Prostate gland (tissue), 2 donors: ENCODE measurements around the gene ADAMTS17. TPM values are rescaled to one million over a fixed set of nuclear protein-coding genes. Genes with fewer than 3 reads are reported as not detected.

ENCODE experiments used
- DNase-seq: peaks from one replicate; pipeline ENCODE4 v3.0.0-alpha.2; 2019; ENCODE audit warnings: low spot score
- H3K27ac ChIP-seq, 2 donors: fragments of 200-600 bp; sonication (generic); 2 replicates each; pipeline ENCODE4 v1.5.1; 2017 to 2019
- H3K27me3 ChIP-seq: fragments of 200-600 bp; sonication (generic); replicated peaks from 2 replicates; pipeline ENCODE4 v1.5.1; 2019; ENCODE audit not compliant: insufficient read depth
- H3K36me3 ChIP-seq, 2 donors: fragments of 200-600 bp; sonication (generic); 1 replicate in 1 of 2; 2 replicates in 1 of 2; pipeline versions ENCODE4 v1.5.1 to v1.8.1; 2017 to 2019
- H3K4me1 ChIP-seq: fragments of 200-600 bp; sonication (generic); replicated peaks from 2 replicates; pipeline ENCODE4 v1.5.1; 2019
- H3K4me3 ChIP-seq, 2 donors: fragments of 200-600 bp; sonication (generic); 2 replicates each; pipeline ENCODE4 v1.5.1; 2017 to 2019
- H3K9me3 ChIP-seq: fragments of 200-600 bp; sonication (generic); 2 replicates; pipeline ENCODE4 v1.5.1; 2017
- CTCF ChIP-seq, 4 experiments: fragments of 200-600 bp in 2 of 4; fragments of 450-650 bp in 2 of 4; sonication (generic) in 2 of 4; IDR thresholded peaks; 1 replicate in 3 of 4; 2 replicates in 1 of 4; pipeline ENCODE4 v1.5.1; 2016 to 2019; ENCODE audit warnings: antibody characterized with exemption in 4 of 4, mild to moderate bottlenecking in 2 of 4, moderate library complexity in 2 of 4
- POLR2A ChIP-seq: fragments of 450-650 bp; IDR thresholded peaks from one replicate; pipeline ENCODE4 v1.6.1; 2016; ENCODE audit warnings: antibody characterized with exemption, mild to moderate bottlenecking
- POLR2AphosphoS5 ChIP-seq: sonication (generic); formaldehyde crosslinking; IDR thresholded peaks from one replicate; pipeline ENCODE4 v1.6.1; 2017; ENCODE audit warnings: antibody characterized with exemption
- WGBS: methylation state at CpG from one replicate; pipeline ENCODE4 v1.1.5; 2018; 5-methylcytosine and 5-hydroxymethylcytosine counted together
- intact Hi-C: fragments of 100-400 bp; cut with DNase I; formaldehyde crosslinking; loops from one replicate; pipeline ENCODE4 v1.14.2; 2022
- total RNA-seq, 2 donors: library from RNA; depleted of rRNA; stranded (reverse); fragments of >200 nt; gene quantifications; one replicate each; pipeline ENCODE4 v1.1.0, GENCODE V29; 2016

The ADAMTS17 gene
- total RNA-seq, 2 donors from 2014 or later = 2.7 to 5.6 TPM

GRCh38 chr15:99973351-99973750 lies 368.4 kb downstream of the ADAMTS17 start:
- Histone ChIP-seq H3K9me3 (no peaks in the 10 kb centered on the region), H3K4me3 (no peak overlapping the region), H3K4me1 (no peaks in the 10 kb centered on the region), H3K36me3 (no peaks in the 10 kb centered on the region), H3K27me3 (no peaks in the 10 kb centered on the region), H3K27ac (no peak overlapping the region)
- no peak for DNase-seq
- TF ChIP-seq CTCF (IDR thresholded peaks at IDR 0.05) (no peak), POLR2A (no peak), POLR2AphosphoS5 (no peak)
- 97% methylated on average over 11 of the region's 11 CpGs for WGBS
- intact Hi-C loops = no loop called here

DNA sequence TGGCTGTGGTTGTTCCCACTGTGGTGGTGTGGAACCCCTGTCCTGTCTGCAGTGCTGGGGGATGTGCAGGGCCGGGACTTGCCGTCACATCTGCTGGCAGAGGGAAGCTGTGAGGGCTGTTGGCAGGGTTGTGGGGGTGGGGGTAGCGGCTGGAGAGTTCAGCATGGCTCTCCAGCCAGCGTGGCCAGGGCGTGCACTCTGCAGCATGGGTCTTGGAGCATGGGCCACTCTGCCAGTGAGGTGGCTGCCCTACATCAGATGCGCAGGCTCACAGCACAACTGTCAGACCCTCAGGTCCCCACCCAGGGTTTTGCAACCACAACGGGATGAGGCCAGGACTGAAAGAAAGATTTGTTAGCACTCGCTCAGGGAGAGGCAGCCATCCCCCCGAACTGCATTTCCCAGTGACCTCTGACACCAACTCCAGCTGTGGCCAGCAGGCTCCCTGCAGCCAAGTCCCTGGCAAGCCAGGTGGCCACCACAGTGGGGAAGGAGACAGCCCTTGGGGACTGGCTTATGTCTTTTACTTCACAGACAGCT lies 370.8 kb downstream of the ADAMTS17 start:
- intact Hi-C loops = no loop called here
- DNase-seq = no peak
- Histone ChIP-seq H3K36me3 (no peaks in the 10 kb centered on the region), H3K4me1 (no peaks in the 10 kb centered on the region), H3K9me3 (no peaks in the 10 kb centered on the region), H3K27ac (no peak overlapping the region), H3K4me3 (no peak overlapping the region), H3K27me3 (no peaks in the 10 kb centered on the region)
- TF ChIP-seq POLR2AphosphoS5 = no peak
- TF ChIP-seq CTCF (IDR thresholded peaks at IDR 0.05) = no peak
- 80% methylated on average over 9 of the region's 9 CpGs for WGBS

DNA sequence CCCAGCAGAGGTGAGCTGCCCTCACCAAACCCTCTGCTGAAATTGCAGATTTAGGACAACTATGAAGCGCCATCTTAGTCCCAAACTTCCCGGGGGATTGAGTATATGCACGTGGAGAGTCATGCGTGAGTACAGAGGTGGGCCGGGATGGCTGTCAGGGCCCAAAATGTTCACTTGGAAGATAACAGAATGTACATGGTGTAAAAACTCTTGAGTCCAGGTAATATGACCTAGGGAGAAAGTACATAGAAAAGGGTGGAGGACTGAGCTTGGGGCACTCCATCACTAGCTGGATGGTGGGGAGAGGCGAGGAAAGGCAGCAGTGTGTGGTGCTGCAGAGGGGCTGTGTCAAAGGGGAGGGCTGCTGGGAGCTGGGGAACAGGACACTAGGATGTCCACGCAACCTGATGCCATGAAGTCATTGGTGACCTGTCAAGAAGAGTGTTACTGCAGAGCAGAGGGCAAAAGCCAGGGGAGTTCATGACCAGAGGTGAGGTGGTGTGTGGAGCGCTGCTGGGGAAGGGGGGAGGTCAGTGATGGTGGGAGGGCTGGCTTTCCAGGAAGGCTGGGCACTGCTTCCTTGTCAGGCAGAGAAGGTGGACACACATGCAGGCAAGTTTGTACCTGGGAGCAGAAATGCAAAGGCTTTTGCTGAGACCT lies 372.4 kb downstream of the ADAMTS17 start:
- Histone ChIP-seq H3K36me3 (no peaks in the 10 kb centered on the region), H3K9me3 (no peaks in the 10 kb centered on the region), H3K27me3 (no peaks in the 10 kb centered on the region), H3K4me1 (no peaks in the 10 kb centered on the region), H3K27ac (no peak overlapping the region), H3K4me3 (no peak overlapping the region)
- 99% methylated on average over 8 of the region's 8 CpGs for WGBS
- no peak for DNase-seq
- TF ChIP-seq POLR2A (no peak), POLR2AphosphoS5 (no peak), CTCF (IDR thresholded peaks at IDR 0.05) (no peak)
- intact Hi-C loops = no loop called here

DNA sequence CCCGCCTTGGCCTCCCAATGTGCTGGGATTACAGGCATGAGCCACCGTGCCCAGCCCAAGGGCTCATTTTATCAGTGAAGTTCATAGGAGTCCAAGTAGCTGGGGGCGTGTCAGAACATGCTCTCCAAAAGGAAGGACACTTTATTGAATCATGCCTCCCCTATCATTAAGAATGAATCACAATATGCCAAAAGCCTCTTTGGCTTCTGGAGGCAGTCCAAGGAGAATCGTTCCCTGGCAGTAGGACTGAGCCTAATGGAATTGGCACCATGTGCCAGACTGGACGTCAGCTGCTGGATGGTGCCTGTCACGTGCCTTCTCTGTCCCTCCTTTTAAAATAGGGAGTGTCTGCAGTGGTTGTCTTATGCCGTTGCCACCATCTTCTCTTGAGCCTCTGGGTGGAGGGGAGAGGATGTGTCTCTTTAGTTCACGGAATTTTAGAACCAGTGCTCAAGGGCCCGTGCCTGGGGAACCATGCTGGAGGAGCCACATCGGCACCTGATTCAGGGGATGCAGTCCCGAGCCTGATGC lies 373.9 kb downstream of the ADAMTS17 start:
- Histone ChIP-seq H3K4me1 (no peaks in the 10 kb centered on the region), H3K9me3 (no peaks in the 10 kb centered on the region), H3K27me3 (no peaks in the 10 kb centered on the region), H3K27ac (no peak overlapping the region), H3K36me3 (no peaks in the 10 kb centered on the region), H3K4me3 (no peak overlapping the region)
- WGBS = 61% methylated on average over 11 of the region's 11 CpGs
- TF ChIP-seq CTCF (IDR thresholded peaks at IDR 0.05) = no peak
- TF ChIP-seq POLR2A = no peak
- TF ChIP-seq POLR2AphosphoS5 = no peak
- DNase-seq = peak; percentile 16
- intact Hi-C loops = no loop called here

GRCh38 chr15:99966815-99967214 lies 375.0 kb downstream of the ADAMTS17 start:
- no peak for TF ChIP-seq CTCF (IDR thresholded peaks at IDR 0.05)
- TF ChIP-seq POLR2AphosphoS5 = no peak
- TF ChIP-seq POLR2A = no peak
- intact Hi-C loops = no loop called here
- Histone ChIP-seq H3K27ac (no peak overlapping the region), H3K4me3 (no peak overlapping the region), H3K36me3 (no peaks in the 10 kb centered on the region), H3K4me1 (no peaks in the 10 kb centered on the region), H3K27me3 (no peaks in the 10 kb centered on the region), H3K9me3 (no peaks in the 10 kb centered on the region)
- 81% methylated on average over 3 of the region's 3 CpGs for whole genome bisulfite sequencing
- DNase-seq = no peak
